ENCODE measurements around the gene NDUFS1.
"Not testable (repeated sequence)": the region's sequence is repeated elsewhere in the genome, so short reads cannot be mapped to it uniquely, and the experiment has no call there.

Gene NDUFS1

DNA sequence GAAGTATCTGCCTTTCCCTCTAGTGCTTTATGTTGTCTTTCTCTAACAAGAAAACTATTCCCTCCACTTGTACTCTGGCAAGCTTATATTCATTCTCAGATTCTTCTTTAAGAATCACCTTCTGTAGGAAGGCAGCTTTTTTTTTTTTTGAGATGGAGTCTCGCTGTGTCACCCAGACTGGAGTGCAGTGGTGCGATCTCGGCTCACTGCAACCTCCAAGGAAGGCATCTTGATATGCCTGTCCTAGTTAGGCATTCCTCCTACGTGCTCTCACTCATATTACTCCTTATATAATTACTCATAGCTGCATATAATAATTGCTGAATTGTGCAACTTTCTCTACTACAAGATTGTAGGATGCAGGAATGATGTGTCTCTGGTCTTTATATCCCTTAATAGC is 15.8 kb downstream of the NDUFS1 start:
- Histone ChIP-seq H3K27me3 (replicated peaks) (no peaks in the 10 kb centered on the region), H3K4me3 (ENCODE audit: low read depth, low read length) (no peak overlapping the region), H3K36me3 (replicated peaks) (peaks cover 62% of the 10 kb centered on the region), H3K27ac (no peak overlapping the region)
- in situ Hi-C loops (cut with HindIII; ENCODE audit: low pct_ligation_motif_present, low sequenced_read_pairs), result no loop called here
- TF ChIP-seq, protein P1, sequence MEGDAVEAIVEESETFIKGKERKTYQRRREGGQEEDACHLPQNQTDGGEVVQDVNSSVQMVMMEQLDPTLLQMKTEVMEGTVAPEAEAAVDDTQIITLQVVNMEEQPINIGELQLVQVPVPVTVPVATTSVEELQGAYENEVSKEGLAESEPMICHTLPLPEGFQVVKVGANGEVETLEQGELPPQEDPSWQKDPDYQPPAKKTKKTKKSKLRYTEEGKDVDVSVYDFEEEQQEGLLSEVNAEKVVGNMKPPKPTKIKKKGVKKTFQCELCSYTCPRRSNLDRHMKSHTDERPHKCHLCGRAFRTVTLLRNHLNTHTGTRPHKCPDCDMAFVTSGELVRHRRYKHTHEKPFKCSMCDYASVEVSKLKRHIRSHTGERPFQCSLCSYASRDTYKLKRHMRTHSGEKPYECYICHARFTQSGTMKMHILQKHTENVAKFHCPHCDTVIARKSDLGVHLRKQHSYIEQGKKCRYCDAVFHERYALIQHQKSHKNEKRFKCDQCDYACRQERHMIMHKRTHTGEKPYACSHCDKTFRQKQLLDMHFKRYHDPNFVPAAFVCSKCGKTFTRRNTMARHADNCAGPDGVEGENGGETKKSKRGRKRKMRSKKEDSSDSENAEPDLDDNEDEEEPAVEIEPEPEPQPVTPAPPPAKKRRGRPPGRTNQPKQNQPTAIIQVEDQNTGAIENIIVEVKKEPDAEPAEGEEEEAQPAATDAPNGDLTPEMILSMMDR (IDR thresholded peaks at IDR 0.05; ENCODE audit: low read depth, low read length, missing control alignments), result no peak
- no peak for DNase-seq

DNA sequence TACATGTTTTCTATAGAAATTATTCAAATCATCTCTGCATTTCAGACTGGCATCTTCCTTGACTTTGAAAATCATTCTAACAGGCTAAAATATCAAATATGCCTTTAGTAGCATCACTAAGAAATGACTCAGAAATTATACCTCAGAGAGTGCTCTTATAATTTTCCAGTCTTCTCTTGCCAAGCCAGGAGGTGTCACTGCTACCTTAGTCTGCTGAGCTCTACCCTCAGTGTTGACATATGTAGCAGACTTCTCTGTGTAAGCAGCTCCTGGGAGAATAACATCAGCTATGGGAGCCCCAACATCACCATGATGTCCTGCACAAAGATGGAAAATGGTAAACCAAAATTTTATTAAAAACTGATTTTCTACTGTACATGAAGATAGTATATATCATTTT is 31.6 kb downstream of the NDUFS1 start:
- Histone ChIP-seq H3K36me3 (replicated peaks) (peaks cover 48% of the 10 kb centered on the region), H3K27ac (no peak overlapping the region), H3K27me3 (replicated peaks) (no peaks in the 10 kb centered on the region), H3K4me3 (ENCODE audit: low read depth, low read length) (no peak overlapping the region)
- in situ Hi-C loops (cut with HindIII; ENCODE audit: low pct_ligation_motif_present, low sequenced_read_pairs), result no loop called here
- TF ChIP-seq, protein P1 (IDR thresholded peaks at IDR 0.05; ENCODE audit: low read depth, low read length, missing control alignments), result peak; percentile 14
- DNase-seq, result no peak

DNA sequence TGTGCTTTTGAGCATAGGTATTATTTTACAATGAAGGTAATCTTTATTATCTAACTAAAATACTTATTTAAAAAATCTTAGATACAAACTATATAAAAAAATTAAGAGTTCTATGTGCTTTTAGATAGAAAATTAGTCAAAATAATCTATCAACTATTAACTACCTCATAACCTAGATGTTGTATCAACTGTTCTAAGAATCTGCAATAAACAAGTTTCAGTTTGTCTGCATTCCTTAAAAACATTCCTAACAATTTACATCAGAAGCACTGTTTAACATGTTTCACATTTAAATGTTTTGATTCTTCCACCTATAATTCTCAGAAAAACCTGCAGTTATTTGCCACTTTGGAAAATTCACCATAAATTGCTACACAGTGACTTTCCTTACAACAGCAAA is 33.3 kb downstream of the NDUFS1 start:
- Histone ChIP-seq H3K4me3 (ENCODE audit: low read depth, low read length) (no peak overlapping the region), H3K27me3 (replicated peaks) (no peaks in the 10 kb centered on the region), H3K27ac (no peak overlapping the region), H3K36me3 (replicated peaks) (peaks cover 56% of the 10 kb centered on the region)
- in situ Hi-C loops (cut with HindIII; ENCODE audit: low pct_ligation_motif_present, low sequenced_read_pairs), result no loop called here
- no peak for DNase-seq
- TF ChIP-seq, protein P1 (IDR thresholded peaks at IDR 0.05; ENCODE audit: low read depth, low read length, missing control alignments), result no peak

DNA sequence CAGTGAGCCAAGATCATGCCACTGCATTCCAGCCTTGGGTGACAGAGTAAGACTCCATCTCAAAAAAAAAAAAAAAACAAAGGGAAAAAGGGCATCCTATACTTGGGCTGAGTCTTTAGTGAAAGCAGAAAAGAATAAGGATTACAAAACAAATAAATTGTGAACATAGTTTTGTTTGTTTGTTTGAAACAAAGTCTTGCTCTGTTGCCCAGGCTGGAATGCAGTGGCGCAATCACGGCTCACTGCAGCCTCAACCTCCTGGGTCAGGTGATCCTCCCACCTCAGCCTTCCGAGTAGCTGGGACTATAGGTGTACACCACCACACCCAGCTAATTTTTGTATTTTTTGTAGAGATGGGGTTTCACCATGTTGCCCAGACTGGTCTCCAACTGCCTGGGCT is 36.7 kb downstream of the NDUFS1 start:
- in situ Hi-C loops (cut with HindIII; ENCODE audit: low pct_ligation_motif_present, low sequenced_read_pairs); H3K27ac ChIP-seq; DNase-seq; H3K27me3 ChIP-seq (replicated peaks); H3K4me3 ChIP-seq (ENCODE audit: low read depth, low read length): not testable (repeated sequence)
- peaks cover 58% of the 10 kb centered on the region for H3K36me3 ChIP-seq (replicated peaks)

DNA sequence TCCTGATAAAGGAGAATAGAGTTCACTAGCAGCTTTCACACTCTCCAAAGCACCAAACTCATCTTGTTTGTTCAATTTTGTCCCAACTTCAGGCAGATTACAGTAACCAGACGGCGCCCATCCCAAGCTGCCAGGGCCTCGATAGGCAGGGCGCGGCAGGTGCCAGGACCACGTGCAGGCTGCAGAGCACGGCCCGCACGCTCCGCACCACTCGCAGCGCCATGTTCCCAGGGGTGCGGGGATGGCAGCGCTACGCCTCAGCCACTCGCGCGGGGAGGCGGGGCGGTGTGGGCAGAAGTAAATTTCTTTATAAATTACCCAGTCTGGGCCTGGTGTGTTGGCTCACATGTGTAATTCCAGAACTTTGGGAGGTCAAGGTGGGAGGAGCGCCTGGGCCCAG is 43.0 kb downstream of the NDUFS1 start:
- H3K27me3 ChIP-seq (replicated peaks), result no peaks in the 10 kb centered on the region
- in situ Hi-C loops (cut with HindIII; ENCODE audit: low pct_ligation_motif_present, low sequenced_read_pairs), result no loop called here
- H3K27ac ChIP-seq, result no peak overlapping the region
- TF ChIP-seq, protein P1 (IDR thresholded peaks at IDR 0.05; ENCODE audit: low read depth, low read length, missing control alignments), result no peak
- H3K36me3 ChIP-seq (replicated peaks), result peaks cover 21% of the 10 kb centered on the region
- no peak for DNase-seq
- H3K4me3 ChIP-seq (ENCODE audit: low read depth, low read length), result no peak overlapping the region

DNA sequence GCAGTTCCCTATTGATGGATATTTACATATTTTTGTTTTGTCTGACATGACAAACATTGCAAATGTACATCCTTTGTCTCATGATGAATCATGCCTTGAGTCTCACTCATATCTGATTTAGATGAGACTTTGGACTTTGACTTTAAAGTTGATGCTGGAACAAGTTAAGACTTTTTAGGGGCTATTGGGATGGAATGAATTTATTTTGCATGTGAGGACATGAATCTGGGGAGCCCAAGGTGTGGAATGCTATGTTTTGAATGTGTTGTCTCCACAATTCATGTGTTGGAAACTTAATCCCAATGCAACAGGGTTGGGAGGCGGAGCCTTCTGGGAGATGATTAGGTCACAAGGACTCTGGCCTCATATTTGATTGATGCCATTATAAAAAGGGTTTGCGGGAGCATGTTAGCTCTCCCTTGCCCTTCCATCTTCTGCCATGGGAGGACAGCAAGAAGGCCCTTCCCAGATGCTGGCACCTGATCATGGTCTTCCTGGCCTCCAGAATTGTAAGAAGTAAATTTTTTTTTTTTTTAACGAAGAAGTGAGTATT is 44.1 kb downstream of the NDUFS1 start:
- in situ Hi-C loops (cut with HindIII; ENCODE audit: low pct_ligation_motif_present, low sequenced_read_pairs), result no loop called here
- DNase-seq, result no peak

More for the DNA sequence above, 44.1 kb downstream of the NDUFS1 start:
- TF ChIP-seq, protein P1 (IDR thresholded peaks at IDR 0.05; ENCODE audit: low read depth, low read length, missing control alignments), result no peak
- no peak overlapping the region for H3K27ac ChIP-seq
- H3K27me3 ChIP-seq (replicated peaks), result no peaks in the 10 kb centered on the region
- peaks cover 9% of the 10 kb centered on the region for H3K36me3 ChIP-seq (replicated peaks)
- H3K4me3 ChIP-seq (ENCODE audit: low read depth, low read length), result no peak overlapping the region

Data from brain microvascular endothelial cell (primary cell).